Suprapubic skin (tissue), 4 donors: ENCODE measurements around the gene SLC25A42. TPM values are rescaled to one million over a fixed set of nuclear protein-coding genes. Genes with fewer than 3 reads are reported as not detected.

Experiments
- DNase-seq, 2 donors: peaks; one replicate each; pipeline ENCODE4 v3.0.0-alpha.2; 2019; ENCODE audit warnings: low spot score in 2 of 2
- H3K27ac ChIP-seq: fragments of 200-600 bp; sonication (generic); one replicate; pipeline ENCODE4 v1.5.1; 2019
- H3K27me3 ChIP-seq: fragments of 200-600 bp; sonication (generic); one replicate; pipeline ENCODE4 v1.5.1; 2019
- H3K36me3 ChIP-seq: fragments of 200-600 bp; sonication (generic); one replicate; pipeline ENCODE4 v1.5.1; 2019
- H3K4me1 ChIP-seq: fragments of 200-600 bp; sonication (generic); one replicate; pipeline ENCODE4 v1.5.1; 2019
- H3K4me3 ChIP-seq: fragments of 200-600 bp; sonication (generic); one replicate; pipeline ENCODE4 v1.5.1; 2019; ENCODE audit warnings: mild to moderate bottlenecking
- H3K9me3 ChIP-seq: fragments of 200-600 bp; sonication (generic); one replicate; pipeline ENCODE4 v1.5.1; 2019
- CTCF ChIP-seq, 2 donors: fragments of 200-600 bp in 1 of 2; fragments of 450-650 bp in 1 of 2; sonication (generic) in 1 of 2; IDR thresholded peaks; one replicate each; pipeline ENCODE4 v1.5.1; 2016 to 2019; ENCODE audit warnings: antibody characterized with exemption in 2 of 2, mild to moderate bottlenecking in 1 of 2, moderate library complexity in 1 of 2
- EP300 ChIP-seq: sonication (generic); formaldehyde crosslinking; IDR thresholded peaks from one replicate; pipeline ENCODE4 v1.6.1; 2017; ENCODE audit warnings: antibody characterized with exemption
- POLR2A ChIP-seq, 2 donors: fragments of 450-650 bp; IDR thresholded peaks; one replicate each; pipeline ENCODE4 v1.6.1; 2017; ENCODE audit warnings: antibody characterized with exemption in 2 of 2, mild to moderate bottlenecking in 2 of 2, moderate library complexity in 2 of 2
- POLR2AphosphoS5 ChIP-seq, 3 donors: sonication (generic); formaldehyde crosslinking; IDR thresholded peaks; one replicate each; pipeline ENCODE4 v1.6.1; 2017; ENCODE audit warnings: antibody characterized with exemption in 3 of 3
- WGBS: methylation state at CpG from one replicate; pipeline ENCODE4 v1.1.5; 2018; 5-methylcytosine and 5-hydroxymethylcytosine counted together
- total RNA-seq, 4 donors: library from RNA; depleted of rRNA; stranded (reverse); fragments of >200 nt; gene quantifications; one replicate each; pipeline ENCODE4 v1.1.0, GENCODE V29; 2016

SLC25A42 gene
- total RNA-seq, 4 donors from 2014 or later = 4.9 to 14.6 (median 10.6) TPM

- H3K27ac ChIP-seq = no peak overlapping the region
- WGBS = 100% methylated on average over 1 of the region's 1 CpG
- DNase-seq = no peak
- peaks cover 3% of the 10 kb centered on the region for H3K36me3 ChIP-seq
- H3K4me1 ChIP-seq = peaks cover 11% of the 10 kb centered on the region
- no peaks in the 10 kb centered on the region for H3K27me3 ChIP-seq
- no peak for TF ChIP-seq POLR2A (IDR thresholded peaks at IDR 0.05)
- no peak for TF ChIP-seq POLR2AphosphoS5 (IDR thresholded peaks at IDR 0.05)
- no peak for TF ChIP-seq EP300
- no peak for TF ChIP-seq CTCF (IDR thresholded peaks at IDR 0.05)
- H3K4me3 ChIP-seq = no peak overlapping the region
- H3K9me3 ChIP-seq = no peaks in the 10 kb centered on the region
These were observed 15.8 kb downstream of the SLC25A42 start for GRCh38 chr19:19079571-19079970.

- DNase-seq = no peak
- Histone ChIP-seq H3K27me3 (no peaks in the 10 kb centered on the region), H3K4me1 (peaks cover 11% of the 10 kb centered on the region), H3K36me3 (peaks cover 3% of the 10 kb centered on the region), H3K4me3 (no peak overlapping the region), H3K27ac (no peak overlapping the region), H3K9me3 (no peaks in the 10 kb centered on the region)
- TF ChIP-seq POLR2AphosphoS5 (IDR thresholded peaks at IDR 0.05) (no peak), POLR2A (IDR thresholded peaks at IDR 0.05) (no peak), CTCF (IDR thresholded peaks at IDR 0.05) (no peak), EP300 (no peak)
- 84% methylated on average over 16 of the region's 16 CpGs for WGBS
These were observed 17.9 kb downstream of the SLC25A42 start for GRCh38 chr19:19081642-19082151.

DNA sequence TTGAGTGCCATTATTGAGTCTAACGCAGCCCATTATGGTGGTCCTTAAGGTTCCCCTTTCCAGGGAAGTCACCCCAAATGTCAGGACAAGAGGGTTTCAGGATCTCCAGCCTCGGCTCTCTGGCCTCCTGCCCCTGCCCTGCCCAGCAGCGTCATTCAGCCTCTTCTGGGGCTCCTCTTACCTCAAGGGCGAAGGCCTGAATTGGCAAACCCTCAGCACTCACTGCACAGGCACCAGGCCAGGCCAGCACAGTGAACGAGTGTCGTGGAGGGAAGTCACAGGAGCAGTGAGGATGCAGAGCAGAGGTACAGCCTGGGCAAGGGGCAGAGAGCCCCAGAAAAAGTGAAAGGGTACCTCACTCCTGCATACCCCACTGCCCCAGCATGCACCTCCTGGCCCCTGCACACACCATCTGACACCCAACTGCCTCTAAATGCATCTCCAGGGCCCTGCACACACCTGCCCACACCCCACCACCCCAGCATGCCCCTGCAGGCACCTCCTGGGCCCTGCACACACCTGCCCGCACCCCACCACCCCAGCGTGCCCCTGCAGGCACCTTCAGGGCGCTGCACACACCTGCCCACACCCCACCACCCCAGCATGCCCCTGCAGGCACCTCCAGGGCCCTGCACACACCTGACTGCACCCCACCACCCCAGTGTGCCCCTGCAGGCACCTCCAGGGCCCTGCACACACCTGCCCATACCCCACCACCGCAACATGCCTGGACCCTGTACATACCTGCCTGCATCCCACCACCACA, 19.8 kb downstream of the SLC25A42 start:
- Histone ChIP-seq H3K4me1 (peaks cover 11% of the 10 kb centered on the region), H3K27me3 (no peaks in the 10 kb centered on the region), H3K4me3 (no peak overlapping the region), H3K9me3 (no peaks in the 10 kb centered on the region), H3K36me3 (peaks cover 3% of the 10 kb centered on the region), H3K27ac (no peak overlapping the region)
- DNase-seq = no peak
- 80% methylated on average over 9 of the region's 10 CpGs for WGBS
- no peak for TF ChIP-seq EP300
- no peak for TF ChIP-seq POLR2A (IDR thresholded peaks at IDR 0.05)
- no peak for TF ChIP-seq POLR2AphosphoS5 (IDR thresholded peaks at IDR 0.05)
- no peak for TF ChIP-seq CTCF (IDR thresholded peaks at IDR 0.05)

DNA sequence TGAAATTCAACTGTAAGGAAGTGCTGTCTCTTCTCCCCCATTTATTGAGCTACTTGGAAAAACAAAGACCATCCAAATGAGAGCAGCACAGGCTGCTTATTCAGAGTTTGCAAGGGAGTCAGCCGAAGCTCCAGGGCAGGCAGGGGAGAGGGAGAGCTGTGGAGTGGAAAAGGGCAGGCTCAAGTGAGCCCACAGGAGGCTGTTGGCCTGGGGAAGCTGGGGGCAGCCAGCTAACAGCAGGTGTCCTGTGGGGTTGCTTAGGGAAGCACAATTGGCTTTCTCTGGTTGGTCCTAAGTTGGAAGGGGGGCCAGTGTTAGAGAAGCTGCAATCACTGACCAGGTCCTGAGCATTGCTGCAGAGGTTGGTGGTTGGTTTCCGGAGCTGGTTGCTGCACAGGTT, 23.9 kb downstream of the SLC25A42 start:
- Histone ChIP-seq H3K27me3 (no peaks in the 10 kb centered on the region), H3K27ac (no peak overlapping the region), H3K9me3 (no peaks in the 10 kb centered on the region), H3K36me3 (peaks cover 3% of the 10 kb centered on the region), H3K4me1 (peaks cover 11% of the 10 kb centered on the region), H3K4me3 (no peak overlapping the region)
- TF ChIP-seq EP300 (no peak), POLR2AphosphoS5 (IDR thresholded peaks at IDR 0.05) (no peak), CTCF (IDR thresholded peaks at IDR 0.05) (no peak), POLR2A (IDR thresholded peaks at IDR 0.05) (no peak)
- WGBS = 89% methylated on average over 2 of the region's 2 CpGs
- DNase-seq = no peak

DNA sequence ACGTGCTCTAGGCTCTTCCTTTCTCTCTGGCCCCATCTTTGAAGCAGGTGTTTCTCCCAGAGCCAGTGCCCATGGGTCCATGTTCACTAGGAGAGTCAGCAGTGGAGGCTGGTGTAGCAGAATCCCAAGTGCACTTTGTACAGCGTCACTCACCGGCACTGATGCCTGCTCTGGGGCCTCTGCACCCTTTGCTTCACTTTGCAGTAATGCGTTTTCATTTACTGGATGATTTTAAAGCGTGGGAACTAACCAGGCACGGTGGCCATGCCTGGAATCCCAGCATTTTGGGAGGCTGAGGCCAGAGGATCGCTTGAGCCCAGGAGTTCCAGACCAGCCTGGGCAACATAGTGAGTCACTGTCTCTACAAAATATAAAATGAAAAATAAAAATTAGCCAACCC, 30.7 kb downstream of the SLC25A42 start:
- no peaks in the 10 kb centered on the region for H3K4me1 ChIP-seq
- H3K36me3 ChIP-seq = peaks cover 12% of the 10 kb centered on the region
- no peak for DNase-seq
- TF ChIP-seq POLR2A (IDR thresholded peaks at IDR 0.05) = no peak
- TF ChIP-seq CTCF (IDR thresholded peaks at IDR 0.05) = no peak
- no peak for TF ChIP-seq EP300
- TF ChIP-seq POLR2AphosphoS5 (IDR thresholded peaks at IDR 0.05) = no peak
- no peaks in the 10 kb centered on the region for H3K27me3 ChIP-seq
- WGBS = 86% methylated on average over 7 of the region's 7 CpGs
- H3K9me3 ChIP-seq = no peaks in the 10 kb centered on the region
- H3K4me3 ChIP-seq = no peak overlapping the region
- H3K27ac ChIP-seq = no peak overlapping the region
